Measurements from ENCODE around the gene VPS13C.
"Not testable (repeated sequence)": the region's sequence is repeated elsewhere in the genome, so short reads cannot be mapped to it uniquely, and the experiment has no call there.

Gene VPS13C

DNA sequence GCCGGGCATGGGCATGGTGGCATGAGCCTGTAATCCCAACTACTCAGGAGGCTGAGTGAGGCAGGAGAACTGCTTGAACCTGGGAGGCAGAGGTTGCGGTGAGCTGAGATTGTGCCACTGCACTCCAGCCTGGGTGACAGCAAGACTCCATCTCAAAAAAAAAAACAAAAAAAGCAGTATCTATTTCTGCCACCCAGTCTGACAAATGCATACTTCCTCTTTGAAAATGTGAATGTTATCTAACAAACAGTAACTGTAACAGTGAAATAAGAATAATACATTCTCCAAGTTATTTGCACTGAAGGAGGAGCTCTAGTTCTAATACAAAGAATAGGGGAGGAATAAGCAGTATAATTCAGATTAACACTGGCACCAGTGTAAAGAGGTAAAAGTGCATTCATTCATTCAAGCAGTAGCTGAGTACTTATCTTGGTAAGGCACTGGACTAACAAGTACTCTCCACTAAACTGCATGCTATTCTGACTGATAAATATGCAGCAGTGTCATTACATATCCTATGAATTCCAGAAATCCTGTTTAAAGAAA lies 12.9 kb downstream of the VPS13C start:
- TF ChIP-seq ZNF274 (IDR thresholded peaks at IDR 0.05; ENCODE audit: low read depth, low read length) = no peak
- H3K4me3 ChIP-seq (ENCODE audit: low read length) = no peak overlapping the region

DNA sequence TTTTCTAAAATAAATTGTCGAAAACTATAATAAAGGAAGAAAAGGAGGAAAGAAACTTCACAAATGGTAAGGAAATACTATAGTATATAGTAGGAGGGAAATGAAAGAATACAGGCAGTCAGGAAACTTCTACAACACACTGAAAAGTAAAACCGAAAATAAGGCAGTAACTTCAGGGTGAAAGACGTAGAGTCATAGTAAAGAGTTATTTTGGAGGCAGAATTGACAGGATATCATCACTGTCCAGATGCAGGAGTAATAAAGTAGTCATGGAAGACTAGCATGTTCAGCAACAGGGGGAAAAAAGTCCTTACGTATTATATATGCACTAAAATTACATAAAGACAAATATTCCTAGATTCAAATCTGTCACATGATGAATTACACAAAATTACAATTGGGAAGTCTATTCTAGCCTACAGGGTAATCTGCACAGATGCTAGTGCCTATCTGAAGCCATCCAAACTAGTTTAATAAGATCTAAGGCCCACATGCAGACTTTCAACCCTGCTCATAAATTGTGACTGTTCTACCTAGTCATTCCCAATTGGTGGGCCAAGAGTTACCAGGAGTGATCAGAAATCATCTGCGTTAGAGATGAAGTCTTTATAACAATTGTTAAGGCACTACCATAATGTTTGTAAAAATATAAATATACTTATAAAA lies 14.0 kb downstream of the VPS13C start:
- H3K4me3 ChIP-seq (ENCODE audit: low read length) = no peak overlapping the region; the same call in 1 of the 2 replicates
- no peak for TF ChIP-seq ZNF274 (IDR thresholded peaks at IDR 0.05; ENCODE audit: low read depth, low read length)

DNA sequence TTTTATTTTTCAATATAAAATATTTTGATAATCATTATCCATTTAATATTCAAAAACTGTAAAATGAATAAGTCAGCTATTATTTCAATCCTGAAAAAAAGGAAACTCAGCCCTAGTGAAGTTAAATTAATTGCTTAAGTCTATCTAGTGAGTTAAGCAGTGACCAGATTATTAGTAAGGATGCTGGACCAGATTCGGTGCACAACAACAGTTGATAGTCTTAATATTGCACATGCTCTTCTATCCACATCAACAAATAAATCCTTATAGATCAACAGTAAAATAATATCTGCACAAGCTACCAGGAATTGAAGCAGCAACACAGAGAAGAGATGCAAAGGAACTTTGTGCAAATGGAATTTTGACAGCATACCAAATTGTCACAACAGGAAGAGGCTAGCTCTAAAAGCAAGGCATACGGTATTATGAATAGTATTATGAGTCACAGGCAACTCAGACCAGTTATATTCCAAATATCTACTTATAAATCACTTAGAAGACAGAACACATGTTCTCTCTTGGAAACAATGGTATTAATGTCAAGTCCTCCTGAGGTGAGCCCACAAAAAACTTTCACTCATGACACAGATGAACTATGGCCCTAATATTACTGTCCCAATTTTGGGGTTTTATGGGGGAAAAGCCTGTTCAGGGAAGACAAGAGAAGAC lies 24.9 kb downstream of the VPS13C start:
- H3K4me3 ChIP-seq (ENCODE audit: low read length) = no peak overlapping the region
- no peak for TF ChIP-seq ZNF274 (IDR thresholded peaks at IDR 0.05; ENCODE audit: low read depth, low read length)

DNA sequence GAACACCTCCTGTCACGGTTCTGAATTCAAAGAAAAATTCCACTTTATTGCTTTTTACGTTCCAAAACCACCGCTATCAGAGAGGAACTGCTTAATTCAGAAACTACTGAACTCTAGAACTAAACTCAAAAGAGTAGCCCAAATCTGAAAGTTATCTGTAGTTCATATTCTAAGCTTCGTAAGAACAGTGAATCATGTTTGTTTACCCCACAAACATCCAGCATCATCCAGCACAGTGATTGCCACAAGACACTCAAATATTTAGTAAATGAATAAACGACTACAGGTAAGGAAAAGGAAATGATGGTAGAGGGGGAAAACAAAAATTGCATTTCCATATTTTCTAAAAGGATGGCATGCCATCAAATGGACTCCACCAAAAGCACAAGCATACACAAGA lies 32.3 kb downstream of the VPS13C start:
- no peak overlapping the region for H3K4me3 ChIP-seq (ENCODE audit: low read length)
- TF ChIP-seq ZNF274 (IDR thresholded peaks at IDR 0.05; ENCODE audit: low read depth, low read length) = no peak

DNA sequence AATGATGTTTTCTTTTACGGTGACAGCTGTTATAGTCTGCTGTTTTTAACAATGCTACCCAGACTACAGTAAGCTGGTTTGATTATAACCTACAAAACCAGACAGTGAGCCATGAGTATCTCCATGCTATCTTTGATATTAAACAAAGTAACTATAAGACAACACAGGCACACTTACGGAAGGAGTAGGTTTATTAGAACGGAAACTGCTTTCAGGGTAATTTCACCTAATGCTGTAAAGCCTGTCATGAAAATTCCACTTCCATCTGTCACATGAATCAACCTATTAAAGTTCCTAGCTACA lies 33.0 kb downstream of the VPS13C start:
- no peak overlapping the region for H3K4me3 ChIP-seq (ENCODE audit: low read length)
- no peak for TF ChIP-seq ZNF274 (IDR thresholded peaks at IDR 0.05; ENCODE audit: low read depth, low read length)

DNA sequence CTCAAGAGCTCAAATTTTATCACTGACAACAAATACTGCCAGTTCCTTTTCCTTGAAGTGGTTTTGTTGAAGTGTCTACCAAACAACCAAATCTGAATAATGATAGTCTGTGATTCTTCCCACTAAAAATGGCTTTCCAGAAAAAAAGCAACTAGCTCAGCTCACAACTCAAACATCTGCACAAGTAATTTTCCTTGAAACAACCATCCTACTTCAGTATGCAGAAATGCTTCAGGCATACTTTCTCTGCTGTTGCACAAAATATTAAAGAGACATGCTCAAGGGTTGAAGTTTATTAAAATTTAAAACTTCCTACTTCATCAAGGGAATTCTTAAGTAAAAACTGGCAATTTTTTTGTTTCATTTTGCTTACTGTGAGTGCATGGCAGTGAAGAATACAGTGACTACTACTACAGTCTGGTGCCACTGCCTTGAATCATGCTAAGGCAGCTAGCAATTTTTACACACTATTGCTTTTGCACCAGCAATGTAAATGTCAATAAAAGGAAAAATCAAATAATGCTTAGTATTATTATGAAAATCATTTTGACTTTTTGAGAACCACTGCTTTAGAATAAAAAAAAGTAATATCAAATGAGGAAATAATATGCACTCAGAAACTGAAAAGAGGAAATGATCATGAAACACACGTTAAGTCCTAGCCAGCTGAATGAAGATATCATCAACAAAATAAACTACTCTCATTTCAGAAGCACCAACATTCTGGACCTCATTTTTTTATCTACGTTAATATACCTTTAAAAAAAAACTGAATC lies 33.6 kb downstream of the VPS13C start:
- TF ChIP-seq ZNF274 (IDR thresholded peaks at IDR 0.05; ENCODE audit: low read depth, low read length) = no peak
- H3K4me3 ChIP-seq (ENCODE audit: low read length) = no peak overlapping the region

DNA sequence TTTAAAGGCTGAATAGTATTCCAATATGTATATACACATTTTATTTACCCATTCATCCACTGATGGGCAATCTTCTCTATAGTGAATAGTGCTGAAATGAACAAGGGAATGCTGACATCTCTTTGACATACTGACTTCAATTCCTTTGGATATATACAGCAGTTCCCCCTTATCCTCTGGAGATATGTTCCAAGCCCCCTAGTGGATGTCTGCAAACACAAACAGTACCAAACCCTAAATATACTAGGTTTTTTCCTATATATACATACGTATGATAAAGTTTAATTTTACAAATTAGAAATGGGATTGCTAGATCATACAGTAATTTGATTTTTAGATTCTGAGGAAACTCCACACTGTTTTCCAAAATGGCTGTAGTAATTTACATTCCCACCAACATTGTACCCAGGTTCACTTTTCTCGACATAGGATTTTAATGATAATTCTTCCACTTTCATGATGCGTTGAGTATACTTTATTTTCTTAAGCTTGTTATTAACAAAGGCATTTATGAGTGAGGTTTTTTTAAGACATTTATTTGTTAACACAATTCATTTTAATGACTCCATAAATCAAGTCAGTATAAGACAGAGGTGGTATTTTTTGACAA lies 38.2 kb downstream of the VPS13C start:
- no peak for TF ChIP-seq ZNF274 (IDR thresholded peaks at IDR 0.05; ENCODE audit: low read depth, low read length)
- H3K4me3 ChIP-seq (ENCODE audit: low read length) = no peak overlapping the region

DNA sequence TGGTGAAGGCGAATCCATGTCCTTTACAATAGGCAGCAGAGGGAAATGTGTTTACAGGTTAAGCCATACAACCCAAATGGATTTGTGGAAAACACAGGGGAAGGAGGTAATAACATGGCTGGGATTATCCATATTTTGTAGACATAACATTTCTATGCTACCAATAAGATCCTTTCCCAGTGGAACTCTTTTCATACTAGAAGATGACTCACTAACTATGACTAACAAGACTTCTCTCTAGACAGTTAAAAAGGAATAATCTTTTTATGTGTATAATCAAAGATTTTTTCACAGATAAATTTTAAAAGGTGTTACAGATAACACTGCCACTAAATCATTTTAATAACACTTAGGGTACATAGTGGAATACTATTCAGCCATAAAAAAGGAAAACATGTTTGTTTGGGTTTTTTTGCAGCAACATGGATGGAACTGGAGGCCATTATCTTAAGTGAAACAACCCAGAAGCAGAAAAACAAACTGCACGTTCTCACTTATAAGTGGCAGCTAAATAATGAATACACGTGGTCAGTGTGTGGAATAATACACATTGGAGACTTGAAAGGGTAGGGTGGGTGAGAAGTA lies 39.6 kb downstream of the VPS13C start:
- H3K4me3 ChIP-seq (ENCODE audit: low read length) = no peak overlapping the region

DNA sequence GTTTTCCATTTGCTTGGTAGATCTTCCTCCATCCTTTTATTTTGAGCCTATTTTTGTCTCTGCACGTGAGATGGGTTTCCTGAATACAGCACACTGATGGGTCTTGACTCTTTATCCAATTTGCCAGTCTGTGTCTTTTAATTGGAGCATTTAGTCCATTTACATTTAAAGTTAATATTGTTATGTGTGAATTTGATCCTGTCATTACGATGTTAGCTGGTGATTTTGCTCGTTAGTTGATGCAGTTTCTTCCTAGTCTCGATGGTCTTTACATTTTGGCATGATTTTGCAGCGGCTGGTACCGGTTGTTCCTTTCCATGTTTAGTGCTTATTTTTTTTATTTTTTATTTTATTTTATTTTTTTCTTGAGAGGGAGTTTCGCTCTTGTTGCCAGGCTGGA lies 54.9 kb downstream of the VPS13C start:
- not testable (repeated sequence) for H3K4me3 ChIP-seq (ENCODE audit: low read length)

More for the DNA sequence above, 39.6 kb downstream of the VPS13C start:
- TF ChIP-seq ZNF274 (IDR thresholded peaks at IDR 0.05; ENCODE audit: low read depth, low read length) = no peak

DNA sequence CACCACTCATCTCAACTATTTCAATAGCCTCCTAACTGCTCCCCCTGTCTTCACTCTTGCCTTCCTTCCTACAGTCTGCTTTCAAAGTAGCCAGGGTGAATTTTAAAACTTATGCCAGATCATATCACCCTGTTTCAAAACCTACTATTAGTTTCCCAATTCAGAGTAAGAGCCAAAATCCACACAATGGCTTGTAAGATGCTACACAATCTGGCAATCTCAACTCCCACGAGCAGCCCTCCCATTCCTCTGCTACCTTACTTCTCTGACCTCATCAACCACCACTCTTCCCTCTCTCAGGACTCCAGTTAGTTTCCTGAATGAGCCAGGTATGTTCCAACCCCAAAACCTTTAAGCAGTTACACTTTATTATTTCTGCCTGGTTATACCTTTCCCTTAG lies 62.5 kb downstream of the VPS13C start:
- no peak overlapping the region for H3K4me3 ChIP-seq (ENCODE audit: low read length)
- no peak for TF ChIP-seq ZNF274 (IDR thresholded peaks at IDR 0.05; ENCODE audit: low read depth, low read length)

DNA sequence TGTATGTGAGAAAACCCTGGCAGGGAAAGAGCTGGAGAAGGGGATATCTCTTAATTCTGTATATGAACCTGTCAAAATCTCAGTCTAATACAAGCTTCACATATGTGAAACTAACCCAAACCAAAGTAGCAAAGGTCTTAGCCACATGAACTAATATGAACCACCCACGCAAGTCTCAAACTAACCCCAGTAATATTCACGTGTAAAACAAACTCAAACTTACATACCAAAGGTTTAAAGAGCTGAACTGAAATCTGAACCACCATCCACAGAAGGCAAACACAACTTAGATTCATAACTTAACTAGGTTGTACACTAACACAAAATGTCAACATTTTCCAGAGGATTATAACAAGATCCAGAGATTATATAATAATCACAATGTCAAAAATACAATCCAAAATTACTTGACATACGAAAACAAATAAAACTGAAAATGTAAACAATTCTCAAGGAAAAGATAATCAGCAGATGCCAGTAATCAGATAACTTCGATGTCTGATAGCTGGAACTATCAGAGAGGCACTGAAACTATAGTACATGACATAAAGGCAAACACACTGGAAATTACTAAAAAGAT lies 64.1 kb downstream of the VPS13C start:
- no peak overlapping the region for H3K4me3 ChIP-seq (ENCODE audit: low read length)
- TF ChIP-seq ZNF274 (IDR thresholded peaks at IDR 0.05; ENCODE audit: low read depth, low read length) = no peak

DNA sequence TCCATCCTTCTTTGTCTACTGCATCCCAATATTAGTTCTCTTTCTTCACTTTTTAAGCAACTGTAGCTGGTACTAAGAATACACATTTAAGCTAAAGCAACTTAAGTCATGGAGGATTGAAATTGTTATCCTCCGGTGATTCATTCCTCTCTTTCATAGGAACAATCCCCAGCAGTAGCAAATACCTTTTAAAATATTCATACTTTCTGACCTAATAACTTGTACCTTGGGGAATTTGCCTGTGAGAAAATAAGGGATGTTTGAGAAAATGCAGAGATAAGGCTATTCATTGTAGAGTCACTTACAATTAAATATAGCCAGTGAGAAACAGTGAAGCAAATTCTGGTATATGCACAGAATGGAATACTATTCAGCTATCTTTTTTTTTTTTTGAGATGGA lies 66.0 kb downstream of the VPS13C start:
- TF ChIP-seq ZNF274 (IDR thresholded peaks at IDR 0.05; ENCODE audit: low read depth, low read length) = no peak
- H3K4me3 ChIP-seq (ENCODE audit: low read length) = no peak overlapping the region

DNA sequence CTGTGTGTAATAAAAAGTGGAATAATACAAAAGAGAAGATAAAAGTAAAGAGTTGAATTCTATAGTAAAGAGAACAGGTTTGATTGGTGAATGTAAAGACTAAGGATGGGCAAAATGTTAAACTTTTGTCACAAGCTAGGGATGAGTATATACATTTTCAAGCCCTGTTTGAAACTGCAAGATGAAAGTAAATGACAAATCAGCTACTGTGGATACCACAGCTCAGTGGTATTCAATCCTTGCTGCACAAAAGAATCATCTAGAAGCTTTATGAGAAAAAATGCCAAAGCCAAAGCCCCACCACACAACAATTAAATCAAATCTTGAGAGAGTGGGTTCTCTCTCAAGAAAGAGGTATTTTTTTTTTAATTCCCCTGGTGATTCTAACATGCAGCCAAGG lies 67.7 kb downstream of the VPS13C start:
- H3K4me3 ChIP-seq (ENCODE audit: low read length) = no peak overlapping the region
- TF ChIP-seq ZNF274 (IDR thresholded peaks at IDR 0.05; ENCODE audit: low read depth, low read length) = no peak

DNA sequence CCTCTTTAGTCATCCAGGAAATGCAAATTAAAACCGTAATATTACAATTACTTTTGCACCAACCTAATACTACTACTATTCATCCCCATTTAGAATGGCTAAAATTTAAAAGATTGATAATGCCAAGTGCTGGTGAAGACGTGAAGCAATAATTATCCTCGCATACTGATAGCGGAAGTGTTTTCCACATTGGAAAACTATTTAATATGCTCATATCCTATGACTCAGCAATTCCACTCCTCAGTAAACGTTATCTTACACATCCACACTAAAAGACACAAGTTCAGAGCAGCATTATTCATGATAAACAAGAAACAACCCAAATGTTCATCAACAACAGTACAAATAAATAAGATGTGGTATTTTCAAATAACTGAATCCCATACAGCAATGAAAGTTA lies 70.6 kb downstream of the VPS13C start:
- TF ChIP-seq ZNF274 (IDR thresholded peaks at IDR 0.05; ENCODE audit: low read depth, low read length) = no peak
- H3K4me3 ChIP-seq (ENCODE audit: low read length) = no peak overlapping the region

All from GM08714 (cell line).